Hepatocyte (in vitro differentiated cells): ENCODE results near the gene ZNF536. TPM values are rescaled to one million over a fixed set of nuclear protein-coding genes. Genes with fewer than 3 reads are reported as not detected.

Experiments
- DNase-seq: peaks from one replicate; pipeline ENCODE4 v3.0.0-alpha.2; 2016; ENCODE audit warnings: low spot score
- H2AFZ ChIP-seq: fragments of 200-600 bp; sonication (generic); 2 replicates; pipeline ENCODE4 v1.6.0; 2016; ENCODE audit warnings: antibody characterized with exemption, mild to moderate bottlenecking
- H3K27ac ChIP-seq: fragments of 200-600 bp; sonication (generic); 2 replicates; pipeline ENCODE4 v1.5.1; 2016; ENCODE audit warnings: mild to moderate bottlenecking
- H3K27me3 ChIP-seq: fragments of 200-600 bp; sonication (generic); 2 replicates; pipeline ENCODE4 v1.6.1; 2016
- H3K36me3 ChIP-seq: fragments of 200-600 bp; sonication (generic); replicated peaks from 2 replicates; pipeline ENCODE4 v1.5.1; 2016; ENCODE audit warnings: low read depth; ENCODE audit not compliant: insufficient read depth
- H3K4me1 ChIP-seq: fragments of 200-600 bp; sonication (generic); 2 replicates; pipeline ENCODE4 v1.5.1; 2016; ENCODE audit warnings: mild to moderate bottlenecking, moderate library complexity; ENCODE audit not compliant: insufficient read depth
- H3K4me2 ChIP-seq: fragments of 200-600 bp; sonication (generic); 2 replicates; pipeline ENCODE4 v1.6.0; 2016
- H3K4me3 ChIP-seq: fragments of 200-600 bp; sonication (generic); 2 replicates; pipeline ENCODE4 v1.5.1; 2016; ENCODE audit warnings: mild to moderate bottlenecking
- H3K79me2 ChIP-seq: fragments of 200-600 bp; sonication (generic); 2 replicates; pipeline ENCODE4 v1.6.0; 2017; ENCODE audit warnings: mild to moderate bottlenecking
- H3K9me2 ChIP-seq: fragments of 200-600 bp; sonication (generic); replicated peaks from 2 replicates; pipeline ENCODE4 v1.6.0; 2017; ENCODE audit warnings: mild to moderate bottlenecking; ENCODE audit not compliant: insufficient read depth
- H3K9me3 ChIP-seq: fragments of 200-600 bp; sonication (generic); 2 replicates; pipeline ENCODE4 v1.5.1; 2016; ENCODE audit warnings: low read depth, mild to moderate bottlenecking
- H4K20me1 ChIP-seq: fragments of 200-600 bp; sonication (generic); 2 replicates; pipeline ENCODE4 v1.6.0; 2016; ENCODE audit warnings: mild to moderate bottlenecking; ENCODE audit not compliant: insufficient read depth, poor library complexity, severe bottlenecking
- CTCF ChIP-seq: fragments of 200-600 bp; sonication (generic); IDR thresholded peaks from 2 replicates; pipeline ENCODE4 v1.5.1; 2016; ENCODE audit warnings: antibody characterized with exemption, mild to moderate bottlenecking; ENCODE audit not compliant: poor library complexity
- EZH2 ChIP-seq: fragments of 200-600 bp; sonication (generic); IDR thresholded peaks from 2 replicates; pipeline ENCODE4 v1.6.1; 2016; ENCODE audit warnings: antibody characterized with exemption, mild to moderate bottlenecking, borderline replicate concordance
- EZH2phosphoT487 ChIP-seq: fragments of 200-600 bp; sonication (generic); IDR thresholded peaks from one replicate; pipeline ENCODE4 v1.6.1; 2018; ENCODE audit warnings: antibody characterized with exemption, mild to moderate bottlenecking, low read depth, moderate library complexity; ENCODE audit not compliant: unreplicated experiment, severe bottlenecking
- WGBS: methylation state at CpG from one replicate; pipeline ENCODE4 v1.1.6; 2016; ENCODE audit warnings: low lambda C conversion rate; ENCODE audit errors: missing lambda C conversion rate; 5-methylcytosine and 5-hydroxymethylcytosine counted together
- polyA plus RNA-seq: library from polyadenylated mRNA; unstranded; fragments of >200 nt; fragmentation: Nextera tagmentation; extraction: Ambion mirVana; gene quantifications from 2 replicates; pipeline ENCODE4 v1.2.1, GENCODE V29; 2016
- total RNA-seq: library from RNA; depleted of rRNA; stranded (reverse); fragments of >200 nt; gene quantifications from 2 replicates; pipeline ENCODE4 v1.2.3, GENCODE V29; 2014

ZNF536 gene
- total and polyA plus RNA-seq, 2 experiments from 2014 or later, result 4.1 to 7.5 TPM

- no peaks in the 10 kb centered on the region for H3K36me3 ChIP-seq
- H3K4me1 ChIP-seq, result no peaks in the 10 kb centered on the region
- H3K9me3 ChIP-seq, result no peaks in the 10 kb centered on the region
- H2AFZ ChIP-seq, result no peak overlapping the region
- WGBS, result 39% methylated on average over 4 of the region's 4 CpGs
- H3K4me2 ChIP-seq, result no peak overlapping the region
- H3K79me2 ChIP-seq, result no peaks in the 10 kb centered on the region
- no peak for TF ChIP-seq EZH2
- TF ChIP-seq EZH2phosphoT487, result no peak
- TF ChIP-seq CTCF, result no peak
- H3K27me3 ChIP-seq, result no peaks in the 10 kb centered on the region
- H3K4me3 ChIP-seq, result no peak overlapping the region
- no peak overlapping the region for H3K27ac ChIP-seq
- H4K20me1 ChIP-seq, result no peaks in the 10 kb centered on the region
- H3K9me2 ChIP-seq, result no peaks in the 10 kb centered on the region
- DNase-seq, result no peak
These were observed 150.2 kb downstream of the ZNF536 start for GRCh38 chr19:30522341-30522740.

GRCh38 chr19:30523791-30524190 is 151.6 kb downstream of the ZNF536 start:
- no peak for DNase-seq
- H3K4me3 ChIP-seq, result no peak overlapping the region
- H3K9me3 ChIP-seq, result no peaks in the 10 kb centered on the region
- H3K79me2 ChIP-seq, result no peaks in the 10 kb centered on the region
- H3K4me1 ChIP-seq, result no peaks in the 10 kb centered on the region
- no peaks in the 10 kb centered on the region for H3K9me2 ChIP-seq
- no peak for TF ChIP-seq EZH2
- TF ChIP-seq EZH2phosphoT487, result no peak
- no peak for TF ChIP-seq CTCF
- no peaks in the 10 kb centered on the region for H3K36me3 ChIP-seq
- no peak overlapping the region for H2AFZ ChIP-seq
- WGBS, result 84% methylated on average over 10 of the region's 10 CpGs
- H4K20me1 ChIP-seq, result no peaks in the 10 kb centered on the region
- H3K4me2 ChIP-seq, result no peak overlapping the region
- no peaks in the 10 kb centered on the region for H3K27me3 ChIP-seq
- H3K27ac ChIP-seq, result no peak overlapping the region

- DNase-seq, result no peak
- TF ChIP-seq EZH2 (no peak), EZH2phosphoT487 (no peak), CTCF (no peak)
- Histone ChIP-seq H3K9me3 (no peaks in the 10 kb centered on the region), H3K79me2 (no peaks in the 10 kb centered on the region), H2AFZ (no peak overlapping the region), H3K4me3 (no peak overlapping the region), H4K20me1 (no peaks in the 10 kb centered on the region), H3K4me1 (no peaks in the 10 kb centered on the region), H3K4me2 (no peak overlapping the region), H3K27me3 (no peaks in the 10 kb centered on the region), H3K9me2 (no peaks in the 10 kb centered on the region), H3K27ac (no peak overlapping the region), H3K36me3 (no peaks in the 10 kb centered on the region)
- 82% methylated on average over 7 of the region's 7 CpGs for WGBS
These were observed 153.2 kb downstream of the ZNF536 start for GRCh38 chr19:30525383-30525782.

- H3K27me3 ChIP-seq, result no peaks in the 10 kb centered on the region
- no peak overlapping the region for H3K27ac ChIP-seq
- H3K9me2 ChIP-seq, result no peaks in the 10 kb centered on the region
- H3K4me2 ChIP-seq, result no peak overlapping the region
- no peaks in the 10 kb centered on the region for H3K9me3 ChIP-seq
- no peaks in the 10 kb centered on the region for H3K36me3 ChIP-seq
- TF ChIP-seq CTCF (no peak), EZH2 (no peak), EZH2phosphoT487 (no peak)
- H3K4me1 ChIP-seq, result no peaks in the 10 kb centered on the region
- WGBS, result 93% methylated on average over 8 of the region's 8 CpGs
- H3K79me2 ChIP-seq, result no peaks in the 10 kb centered on the region
- H3K4me3 ChIP-seq, result no peak overlapping the region
- no peaks in the 10 kb centered on the region for H4K20me1 ChIP-seq
- no peak overlapping the region for H2AFZ ChIP-seq
- no peak for DNase-seq
These were observed 156.7 kb downstream of the ZNF536 start for GRCh38 chr19:30528919-30529318.
